B cell (primary cell): ENCODE data around the gene OR5T1. TPM values are rescaled to one million over a fixed set of nuclear protein-coding genes. Genes with fewer than 3 reads are reported as not detected.

Source experiments
- ATAC-seq: fragments of 200-7000 bp; cut with Tn5 transposase; one replicate; pipeline ENCODE4 v1.10.0; 2021; ENCODE audit warnings: low read depth, mild to moderate bottlenecking, moderate number of reproducible peaks, moderate library complexity
- CTCF ChIA-PET: fragments of 350-600 bp; sonication (Branson Sonifier 250); formaldehyde crosslinking; loops from one replicate; lab custom pipeline; 2021; ENCODE audit warnings: antibody characterized with exemption, inconsistent platforms; lab: Charles Lee
- POLR2A ChIA-PET: fragments of 350-600 bp; sonication (Branson Sonifier 250); formaldehyde crosslinking; loops from one replicate; lab custom pipeline; 2021; ENCODE audit warnings: antibody characterized with exemption; lab: Charles Lee
- DNase-seq: peaks from one replicate; pipeline ENCODE4 v3.0.0; 2013
- H2AFZ ChIP-seq: 2 replicates; pipeline ENCODE4 v1.6.1; 2012; ENCODE audit warnings: mild to moderate bottlenecking, low read depth, low read length; ENCODE audit not compliant: insufficient read depth, poor library complexity, severe bottlenecking
- H3K27ac ChIP-seq, 2 donors: 1 replicate in 1 of 2; 2 replicates in 1 of 2; pipeline ENCODE4 v1.5.1; 2012 to 2013; ENCODE audit warnings: low read length in 2 of 2, mild to moderate bottlenecking in 2 of 2, moderate library complexity in 1 of 2
- H3K27me3 ChIP-seq, 4 experiments: fragments of 200-600 bp in 1 of 4; sonication (generic) in 1 of 4; replicated peaks in 1 of 4; 1 replicate in 2 of 4; 2 replicates in 2 of 4; pipeline versions ENCODE4 v1.6.1 to v1.7.0; 2013 to 2016; ENCODE audit warnings: low read length in 3 of 4, mild to moderate bottlenecking in 2 of 4, mixed read lengths in 1 of 4, moderate library complexity in 1 of 4; ENCODE audit not compliant: insufficient read depth in 4 of 4, control insufficient read depth in 3 of 4; ENCODE audit errors: control extremely low read depth in 1 of 4
- H3K36me3 ChIP-seq, 2 experiments: replicated peaks in 1 of 2; 1 replicate in 1 of 2; 2 replicates in 1 of 2; pipeline versions ENCODE4 v1.6.1 to v1.7.1; 2013; ENCODE audit warnings: low read length in 1 of 2; ENCODE audit not compliant: insufficient read depth in 2 of 2, control insufficient read depth in 1 of 2; ENCODE audit errors: control extremely low read depth in 1 of 2, extremely low read depth in 1 of 2
- H3K4me1 ChIP-seq, 2 donors: fragments of 200-600 bp in 1 of 2; sonication (generic) in 1 of 2; 1 replicate in 1 of 2; 2 replicates in 1 of 2; pipeline versions ENCODE4 v1.5.1 to v1.6.1; 2013 to 2017; ENCODE audit warnings: low read length in 2 of 2; ENCODE audit not compliant: control insufficient read depth in 2 of 2, insufficient read depth in 2 of 2
- H3K4me2 ChIP-seq: replicated peaks from 2 replicates; pipeline ENCODE3; 2012; ENCODE audit warnings: mild to moderate bottlenecking, low read depth, low read length; ENCODE audit not compliant: poor library complexity, severe bottlenecking
- H3K4me3 ChIP-seq, 5 experiments: fragments of 200-600 bp in 1 of 5; sonication (generic) in 1 of 5; 1 replicate in 3 of 5; 2 replicates in 2 of 5; pipeline versions ENCODE4 v1.5.1 to v1.7.0; 2011 to 2016; ENCODE audit warnings: low read length in 4 of 5, mild to moderate bottlenecking in 4 of 5, low read depth in 2 of 5, control low read depth in 1 of 5, moderate library complexity in 1 of 5; ENCODE audit not compliant: insufficient read depth in 1 of 5; ENCODE audit errors: control extremely low read depth in 1 of 5, extremely low read depth in 1 of 5
- H3K79me2 ChIP-seq: fragments of 200-600 bp; sonication (generic); one replicate; pipeline ENCODE4 v1.6.0; 2016; ENCODE audit warnings: low read length; ENCODE audit not compliant: control insufficient read depth, insufficient read depth
- H3K9ac ChIP-seq: fragments of 200-600 bp; sonication (generic); 2 replicates; pipeline ENCODE4 v1.6.1; 2017; ENCODE audit warnings: mild to moderate bottlenecking, low read length, moderate library complexity
- H3K9me3 ChIP-seq, 3 donors: one replicate each; pipeline versions ENCODE4 v1.6.1 to v1.7.1; 2013; ENCODE audit warnings: low read length in 2 of 3; ENCODE audit not compliant: control insufficient read depth in 2 of 3, insufficient read depth in 1 of 3; ENCODE audit errors: control extremely low read depth in 1 of 3
- H4K20me1 ChIP-seq: 2 replicates; pipeline ENCODE4 v1.6.0; 2012; ENCODE audit warnings: mild to moderate bottlenecking, low read length; ENCODE audit not compliant: insufficient read depth, control insufficient read depth, poor library complexity, severe bottlenecking
- H3K27ac Mint-ChIP-seq: one replicate; pipeline ENCODE4 v1.8.0; 2021; ENCODE audit warnings: mixed read lengths
- H3K27me3 Mint-ChIP-seq: one replicate; pipeline ENCODE4 v1.8.0; 2021; ENCODE audit warnings: mixed read lengths
- H3K4me1 Mint-ChIP-seq: one replicate; pipeline ENCODE4 v1.8.0; 2021; ENCODE audit warnings: mixed read lengths
- H3K4me3 Mint-ChIP-seq: one replicate; pipeline ENCODE4 v1.8.0; 2021; ENCODE audit warnings: mixed read lengths
- H3K9me3 Mint-ChIP-seq: one replicate; pipeline ENCODE4 v1.8.0; 2022; ENCODE audit warnings: mixed read lengths; ENCODE audit not compliant: insufficient read depth
- CTCF ChIP-seq: fragments of 200-600 bp; IDR thresholded peaks from one replicate; pipeline ENCODE4 v1.8.0; 2022; ENCODE audit warnings: antibody characterized with exemption, mild to moderate bottlenecking
- EZH2 ChIP-seq: IDR thresholded peaks from 2 replicates; pipeline ENCODE4 v1.6.1; 2012; ENCODE audit warnings: borderline replicate concordance, low read depth, mild to moderate bottlenecking, moderate library complexity, low read length; ENCODE audit not compliant: insufficient read depth, poor library complexity, severe bottlenecking
- WGBS: methylation state at CpG from one replicate; pipeline ENCODE4 v1.1.5; 2013; ENCODE audit warnings: missing lambda C conversion rate; ENCODE audit not compliant: insufficient coverage; 5-methylcytosine and 5-hydroxymethylcytosine counted together
- intact Hi-C: fragments of 100-400 bp; cut with micrococcal nuclease; formaldehyde crosslinking; loops from one replicate; pipeline ENCODE4 v1.10.0; 2022
- polyA plus RNA-seq: library from polyadenylated mRNA; depleted of rRNA; stranded (reverse); fragments of >200 nt; gene quantifications from 2 replicates; pipeline ENCODE4 v1.2.3, GENCODE V29; 2012
- total RNA-seq, 2 donors: library from RNA; stranded (reverse); fragments of 120-200 nt in 1 of 2; gene quantifications; 1 replicate in 1 of 2; 2 replicates in 1 of 2; pipeline versions ENCODE4 v1.2.3 to v1.2.4, GENCODE V29; 2013 to 2022

The OR5T1 gene
- total and polyA plus RNA-seq, 2 donors (not counting 1 experiment from before 2014, with no cell fraction given), result not detected

GRCh38 chr11:56292154-56292553 lies 18.2 kb downstream of the OR5T1 start, which contains the start of gene OR8H1:
Gene OR8H1, minus strand, starts transcription at chr11:56292254. Its CDS starts 1,192 bp downstream, at chr11:56291062.
- Histone ChIP-seq H4K20me1 (no peaks in the 10 kb centered on the region), H3K27me3 (no peaks in the 10 kb centered on the region), H3K79me2 (no peaks in the 10 kb centered on the region), H3K27ac (no peak within 1 kb of the TSS), H3K4me2 (no peak within 1 kb of the TSS), H3K4me3 (no peak within 1 kb of the TSS), H2AFZ (no peak within 1 kb of the TSS), H3K9ac (no peak within 1 kb of the TSS), H3K4me1 (no peaks in the 10 kb centered on the region), H3K9me3 (peaks cover 0 to 3% (median 0%) of the 10 kb centered on the region in 3 donors), H3K36me3 (no peaks in the 10 kb centered on the region)
- ATAC-seq (no peak), DNase-seq (no peak)
- POLR2A ChIA-PET, result no interaction called here
- Mint-ChIP-seq H3K27ac (no peak within 1 kb of the TSS), H3K4me1 (no peaks in the 10 kb centered on the region), H3K27me3 (no peaks in the 10 kb centered on the region), H3K9me3 (peaks cover 2% of the 10 kb centered on the region), H3K4me3 (no peak within 1 kb of the TSS)
- intact Hi-C loops, result no loop called here
- no CpG with 5 or more reads among the region's 2 CpGs for WGBS
- CTCF ChIA-PET, result no interaction called here
- TF ChIP-seq CTCF, result no peak
- no peak for TF ChIP-seq EZH2

GRCh38 chr11:56296898-56297297 lies 22.9 kb downstream of the OR5T1 start:
- ATAC-seq, result no peak
- POLR2A ChIA-PET, result no interaction called here
- intact Hi-C loops, result no loop called here
- no peak overlapping the region for H2AFZ ChIP-seq
- TF ChIP-seq CTCF (no peak), EZH2 (no peak)
- H3K36me3 ChIP-seq, result no peaks in the 10 kb centered on the region
- CTCF ChIA-PET, result no interaction called here
- WGBS, result 83% methylated on average over 2 of the region's 4 CpGs
- H3K4me3 ChIP-seq, result no peak overlapping the region
- peaks cover 2% of the 10 kb centered on the region for H3K9me3 Mint-ChIP-seq
- H4K20me1 ChIP-seq, result no peaks in the 10 kb centered on the region
- no peak overlapping the region for H3K27ac ChIP-seq
- no peaks in the 10 kb centered on the region for H3K4me1 ChIP-seq
- H3K9ac ChIP-seq, result no peak overlapping the region
- H3K27ac Mint-ChIP-seq, result no peak overlapping the region
- no peaks in the 10 kb centered on the region for H3K79me2 ChIP-seq
- no peak overlapping the region for H3K4me3 Mint-ChIP-seq
- H3K4me1 Mint-ChIP-seq, result no peaks in the 10 kb centered on the region
- no peak for DNase-seq
- H3K9me3 ChIP-seq, result no peaks in the 10 kb centered on the region
- H3K27me3 ChIP-seq, result no peaks in the 10 kb centered on the region
- H3K4me2 ChIP-seq, result no peak overlapping the region
- H3K27me3 Mint-ChIP-seq, result no peaks in the 10 kb centered on the region
